Stimulated activated CD4-positive, alpha-beta T cell treated with anti-CD3 and anti-CD28 coated beads, Interleukin-12 subunit alpha, Interleukin-12 subunit beta, amount 100 ng/mL, for 4 hours (primary cell): Measurements from ENCODE around the gene TFR2.

Experiments used
- DNase-seq: peaks from one replicate; pipeline ENCODE4 v3.0.0-alpha.2; 2020

TFR2 gene

DNA sequence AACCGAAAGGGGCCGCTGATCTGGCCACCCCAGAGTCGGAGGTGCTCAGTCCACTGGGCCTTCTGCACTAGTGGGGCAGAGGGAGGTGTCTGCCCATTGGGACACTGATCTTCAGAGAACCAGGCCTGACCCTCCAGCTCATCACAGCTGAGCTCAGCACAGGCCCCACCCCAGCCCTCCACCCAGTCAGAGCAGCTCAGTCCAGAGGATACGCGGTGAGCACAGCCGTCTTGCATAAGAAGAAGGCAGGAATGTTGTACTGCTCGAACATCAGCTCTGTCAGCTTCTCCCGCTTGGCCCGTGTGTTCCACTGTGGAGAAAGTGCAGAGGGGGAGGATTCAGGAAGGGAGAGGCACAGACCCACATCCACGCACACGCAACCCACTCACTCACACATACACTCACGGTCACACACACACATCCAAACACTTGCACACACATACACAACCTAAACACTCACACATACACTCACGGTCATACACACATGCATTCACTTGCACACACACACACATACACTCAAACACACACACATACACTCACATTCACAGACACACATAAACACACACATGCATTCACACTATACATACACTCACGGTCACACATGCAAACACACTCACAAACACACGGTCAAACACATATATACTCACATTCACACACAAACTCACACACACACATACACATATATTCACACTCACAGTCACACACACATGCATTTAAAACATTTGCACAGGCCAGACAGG lies 8.6 kb upstream of the TFR2 start:
- no peak for DNase-seq

DNA sequence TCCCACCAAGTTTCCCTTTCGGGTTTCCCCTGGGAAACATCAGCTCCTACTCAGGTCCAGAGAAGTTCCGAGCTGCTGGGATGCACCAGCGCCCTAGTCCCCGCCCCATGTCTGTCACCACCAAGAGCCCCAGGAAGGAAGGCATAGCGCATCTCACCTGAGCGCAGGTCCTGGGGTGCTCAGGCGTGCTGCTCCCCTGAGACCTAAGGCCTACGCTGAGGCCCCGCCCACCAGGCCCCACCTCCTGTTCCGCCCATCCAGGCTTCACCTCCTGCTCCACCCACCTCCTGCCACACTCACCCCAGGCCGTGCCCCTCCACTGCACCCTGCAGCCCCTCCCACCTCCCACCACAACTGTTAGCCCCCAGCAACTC lies 1.2 kb upstream of the TFR2 start:
- peak; percentile 16 for DNase-seq

DNA sequence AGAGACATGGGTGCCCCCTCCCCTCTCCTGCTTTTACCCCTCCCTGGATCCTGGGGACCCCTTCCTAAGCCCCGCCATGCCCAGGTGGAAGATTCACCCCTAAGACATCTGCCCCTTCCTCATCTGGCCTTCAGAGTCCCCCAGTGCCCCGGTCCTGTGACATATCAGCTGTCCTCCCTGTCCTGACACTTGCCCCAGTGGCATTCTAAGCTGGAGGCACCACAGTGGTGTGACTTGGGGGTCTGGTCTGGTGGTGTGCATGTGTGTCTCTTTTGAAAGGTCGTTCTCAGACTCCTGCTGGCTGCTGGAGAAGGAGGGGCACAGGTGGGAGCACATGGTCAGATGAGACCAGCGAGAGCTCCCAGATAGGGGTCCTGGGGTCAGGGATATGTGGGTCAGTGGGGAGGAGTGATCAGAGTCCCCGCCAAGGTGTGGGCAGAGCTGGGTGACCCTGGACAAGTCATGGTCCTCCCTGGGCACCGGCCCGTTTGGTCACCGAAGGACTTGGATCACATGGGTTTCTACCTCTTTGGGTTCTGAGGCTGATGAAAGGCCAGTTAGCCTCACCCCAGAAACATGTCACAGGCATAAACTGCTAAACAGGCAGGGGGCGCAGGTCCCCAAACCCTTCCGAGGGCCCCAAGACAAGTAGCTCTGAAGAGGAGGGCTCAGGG lies 645 bp upstream of the TFR2 start:
- no peak for DNase-seq

DNA sequence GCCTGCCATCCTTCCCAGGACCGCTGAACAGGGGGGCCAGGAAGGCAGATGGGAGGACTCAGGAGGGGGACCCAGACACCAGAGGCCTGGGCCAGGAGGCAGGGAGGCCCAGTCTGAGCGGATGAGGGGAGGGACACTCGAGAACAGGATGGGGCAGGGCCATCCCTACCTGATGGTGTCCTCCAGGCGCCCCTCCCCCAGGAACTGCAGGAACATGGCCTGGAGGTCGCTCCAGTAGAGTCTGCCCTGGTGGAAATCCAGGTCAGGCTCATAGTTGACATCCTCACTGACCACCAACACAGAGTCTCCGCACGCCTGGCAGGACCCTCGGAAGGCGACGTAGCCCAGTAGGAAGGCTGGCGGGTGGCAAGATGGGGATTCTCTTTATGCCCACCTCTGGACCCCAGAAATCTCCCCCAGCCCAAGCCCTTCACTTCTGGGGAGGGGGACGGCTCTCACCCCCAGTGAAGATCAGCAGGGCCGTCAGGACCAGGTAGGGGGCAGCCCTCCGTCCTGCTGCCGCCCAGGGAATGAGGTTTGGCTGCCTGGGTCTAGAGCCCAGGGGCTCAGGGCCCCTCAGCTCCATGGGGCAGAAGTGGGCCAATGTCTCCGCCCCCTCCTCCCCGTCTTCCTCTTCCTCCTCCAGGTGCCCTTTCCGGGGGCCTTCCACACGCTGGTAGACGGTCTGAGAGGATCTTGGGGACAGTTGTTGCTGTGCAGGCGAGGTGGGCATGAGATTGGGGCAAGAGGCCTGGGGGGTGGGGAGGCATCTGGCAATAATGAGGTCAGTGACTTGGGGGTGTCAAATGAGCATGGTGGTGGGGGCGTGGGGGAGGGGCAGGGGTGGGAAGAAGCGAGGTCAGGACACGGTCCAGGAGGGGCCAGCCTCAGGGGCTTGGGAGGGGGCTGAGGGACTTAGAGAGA lies 573 bp downstream of the TFR2 start:
- DNase-seq = no peak

DNA sequence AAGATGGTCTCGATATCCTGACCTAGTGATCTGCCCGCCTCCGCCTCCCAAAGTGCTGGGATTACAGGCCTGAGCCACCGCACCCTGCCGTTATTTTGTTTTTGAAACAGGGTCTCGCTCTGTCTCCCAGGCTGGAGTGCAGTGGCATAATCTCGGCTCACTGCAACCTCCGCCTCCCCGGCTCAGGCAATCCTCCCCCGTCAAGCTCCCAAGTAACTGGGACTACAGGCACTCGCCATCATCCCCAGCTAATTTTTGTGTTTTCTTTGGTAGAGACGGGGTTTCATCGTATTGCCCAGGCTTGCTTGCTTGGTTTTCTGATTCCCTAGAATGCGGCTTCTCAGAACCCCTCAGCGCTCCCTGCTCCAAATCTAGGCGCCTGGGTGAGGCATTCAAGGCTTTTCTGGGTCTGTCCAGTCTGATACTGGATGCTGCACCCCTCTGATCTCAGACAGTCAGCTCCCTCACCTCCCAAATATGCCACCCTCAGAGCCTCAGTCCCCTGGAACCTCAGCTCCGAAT lies 1.3 kb downstream of the TFR2 start:
- no peak for DNase-seq

DNA sequence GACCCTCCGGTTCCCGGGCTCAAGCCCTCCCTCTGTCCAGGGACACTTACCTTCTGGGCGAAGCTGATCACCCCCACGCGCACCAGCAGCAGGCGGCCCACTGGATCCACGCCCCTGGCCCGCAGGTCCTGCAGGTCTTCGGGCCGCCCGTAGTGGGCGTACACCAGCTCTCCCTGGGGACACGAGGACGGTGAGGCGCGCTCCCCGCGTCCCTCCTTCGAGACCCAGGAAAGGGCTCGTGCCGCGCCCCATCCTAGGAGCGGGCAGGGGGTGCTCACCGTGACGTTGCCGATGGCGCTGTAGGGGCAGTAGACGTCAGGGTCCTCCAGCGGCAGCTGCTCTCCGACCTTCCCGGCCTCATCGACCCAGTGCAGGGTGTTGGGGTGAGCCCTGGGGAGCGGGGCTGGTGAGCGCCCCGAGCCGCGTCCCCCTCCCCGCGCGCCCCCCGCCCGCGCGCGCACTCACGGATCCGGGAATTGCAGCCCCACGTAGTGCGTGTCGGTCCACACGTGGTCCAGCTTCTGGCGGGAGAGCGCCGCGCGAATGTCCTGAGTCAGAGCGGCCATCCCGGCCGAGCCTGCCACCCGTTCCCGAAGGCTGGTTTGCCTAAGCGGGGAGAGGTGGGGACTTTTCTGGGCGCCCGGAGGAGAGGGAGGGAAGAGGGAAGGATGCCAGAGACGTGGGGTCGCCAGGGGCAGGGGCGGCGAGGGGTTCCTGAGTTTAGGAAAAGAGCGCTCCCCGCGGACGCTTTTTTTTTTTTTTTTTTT lies 8.2 kb downstream of the TFR2 start:
- DNase-seq = peak; percentile 61

DNA sequence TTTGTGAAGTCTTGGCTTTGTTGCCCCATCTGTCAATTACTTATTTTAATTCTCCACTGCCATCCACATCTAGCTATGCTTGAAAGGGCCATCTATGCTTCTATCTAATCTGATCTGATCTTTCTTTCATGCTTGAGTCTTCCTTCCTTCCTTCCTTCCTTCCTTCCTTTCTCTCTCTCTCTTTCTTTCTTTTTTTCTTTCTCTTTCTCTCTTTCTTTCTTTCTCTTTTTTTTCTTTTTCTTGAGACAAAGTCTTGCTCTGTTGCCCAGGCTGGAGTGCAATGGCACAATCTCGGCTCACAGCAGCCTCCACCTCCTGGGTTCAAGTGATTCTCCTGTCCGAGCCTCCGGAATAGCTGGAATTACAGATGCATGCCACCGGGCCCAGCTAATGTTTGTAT lies 11.3 kb downstream of the TFR2 start:
- DNase-seq = no peak

DNA sequence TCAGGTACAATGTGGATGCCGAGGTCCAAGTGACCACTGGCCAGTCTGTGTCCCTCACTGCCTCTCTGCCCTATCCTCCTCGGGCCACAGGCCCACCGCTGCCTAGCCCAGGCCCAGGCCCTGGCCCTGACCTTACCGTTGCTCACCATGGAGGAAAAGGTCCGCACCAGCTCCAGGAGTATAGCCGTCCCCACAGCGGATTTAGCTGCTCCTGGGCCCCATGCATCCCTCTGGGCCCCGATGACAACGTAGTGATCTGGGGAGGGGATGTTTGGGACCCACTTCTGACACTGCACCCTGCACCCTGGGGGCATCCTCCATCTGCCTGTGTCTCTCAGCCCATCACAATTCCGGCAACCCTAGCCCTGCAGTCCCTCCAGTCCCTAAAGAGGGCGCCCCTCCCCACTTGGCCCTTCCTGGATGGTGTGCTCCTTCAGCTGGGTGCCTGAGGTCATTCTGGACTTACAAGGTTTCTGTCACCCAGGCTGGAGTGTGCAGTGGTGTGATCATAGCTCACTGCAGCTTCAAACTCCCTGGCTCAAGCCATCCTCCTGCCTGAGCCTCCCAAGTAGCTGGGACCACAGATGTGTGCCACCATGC lies 12.1 kb downstream of the TFR2 start:
- no peak for DNase-seq

DNA sequence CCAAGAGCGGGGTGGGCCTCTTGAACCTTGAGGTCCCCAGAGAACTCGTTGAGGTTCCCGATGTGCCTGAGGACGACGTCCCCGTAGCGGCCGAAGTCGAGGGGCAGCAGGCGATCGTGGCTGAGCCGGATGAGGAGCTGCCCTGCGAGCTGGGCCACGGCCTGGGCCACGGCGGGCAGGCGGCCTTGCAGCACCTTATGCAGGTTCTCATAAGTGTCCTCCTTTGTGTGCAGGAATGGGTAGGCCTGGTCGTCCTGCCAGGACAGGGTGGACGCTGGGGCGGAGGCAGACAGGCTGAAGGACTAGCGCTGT lies 14.2 kb downstream of the TFR2 start:
- no peak for DNase-seq

DNA sequence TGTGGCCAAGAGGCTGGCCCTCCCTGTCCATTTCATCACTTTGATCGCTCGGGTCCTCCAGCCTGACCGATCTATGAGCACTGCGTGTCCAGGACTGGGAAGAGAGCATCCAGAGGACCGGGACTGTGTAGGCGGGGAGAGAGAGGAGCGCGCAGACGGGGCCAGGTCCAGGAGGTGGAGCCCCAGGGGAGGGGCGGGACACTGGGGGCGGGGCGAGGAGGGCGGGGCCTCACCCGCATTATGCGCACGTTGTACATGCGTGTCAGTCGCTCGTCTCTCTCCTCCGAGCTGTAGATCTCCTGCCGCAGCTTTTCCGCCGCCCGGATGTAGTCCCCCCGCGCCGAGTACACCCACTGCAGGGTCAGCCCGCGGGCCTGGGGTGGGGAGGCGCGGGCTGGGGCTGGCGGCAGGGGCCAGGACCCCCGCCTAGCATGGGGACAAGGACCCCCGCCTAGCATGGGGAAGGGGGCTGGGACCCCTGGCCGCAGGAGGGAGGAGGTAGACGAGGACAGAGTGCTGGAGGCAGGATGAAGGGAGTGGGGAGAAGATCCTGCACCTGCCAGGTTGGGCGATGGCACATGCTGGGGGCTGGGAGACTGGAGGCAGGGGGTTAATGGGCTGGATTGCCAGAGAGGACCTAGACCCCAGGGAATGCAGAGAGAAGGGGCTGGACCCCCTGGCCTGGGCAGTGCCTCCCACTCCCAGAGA lies 14.7 kb downstream of the TFR2 start:
- DNase-seq = peak; percentile 86

DNA sequence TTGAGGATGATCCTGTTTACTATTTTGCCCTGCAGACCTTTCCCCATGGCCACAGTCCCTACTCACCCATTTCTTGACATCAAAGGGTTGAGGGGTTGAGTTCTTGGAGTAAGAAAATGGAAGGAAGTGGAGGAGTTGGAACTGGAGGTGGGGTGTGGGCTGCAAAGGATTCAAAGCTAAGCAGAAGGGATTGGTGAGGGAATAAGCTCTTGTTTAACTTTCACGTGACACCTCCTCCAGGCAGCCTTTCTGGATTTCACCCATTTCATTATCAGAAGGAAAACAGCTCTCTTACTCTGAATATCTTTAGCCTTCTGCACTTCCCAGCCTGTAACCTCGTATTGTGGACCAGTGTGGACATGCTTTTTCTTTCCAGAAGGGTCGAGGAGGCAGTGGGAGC lies 15.3 kb downstream of the TFR2 start:
- no peak for DNase-seq

DNA sequence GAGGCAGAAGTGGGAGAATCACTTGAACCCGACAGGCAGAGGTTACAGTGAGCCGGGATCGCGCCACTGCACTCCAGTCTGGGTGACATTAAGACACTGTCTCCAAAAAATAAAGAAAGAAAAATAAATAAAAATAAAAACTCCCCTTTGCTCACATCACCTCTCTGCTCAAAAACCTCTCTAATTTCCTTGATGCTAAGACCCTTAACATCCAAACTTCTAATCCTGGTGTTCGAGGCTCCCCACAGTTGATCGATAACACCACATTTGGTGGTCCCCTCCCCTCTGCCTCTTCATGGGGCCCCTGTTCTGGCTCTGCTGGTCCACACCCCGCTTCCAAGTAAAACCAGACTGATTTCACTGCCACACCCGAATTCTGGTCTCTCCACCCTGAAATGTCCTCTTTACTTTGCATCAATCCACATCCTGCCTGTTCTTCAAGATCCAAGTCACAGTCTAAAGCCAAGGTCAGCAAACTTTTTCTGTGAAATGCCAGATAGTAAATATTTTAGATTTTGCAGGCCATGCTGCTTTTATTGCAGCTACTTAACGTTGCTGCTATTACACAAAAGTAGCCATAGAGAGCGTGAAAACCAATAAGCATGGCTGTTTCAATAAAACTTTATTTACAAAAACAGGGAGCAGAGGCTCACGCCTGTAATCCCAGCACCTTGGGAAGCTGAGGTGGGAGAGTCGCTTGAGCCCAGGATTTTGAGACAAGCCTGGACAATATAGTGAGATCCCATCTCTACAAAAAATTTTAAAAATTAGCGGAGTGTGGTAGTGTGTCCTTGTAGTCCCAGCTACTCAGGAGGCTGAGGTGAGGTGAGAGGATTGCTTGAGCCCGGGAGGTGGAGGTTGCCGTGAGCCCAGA lies 17.2 kb downstream of the TFR2 start:
- DNase-seq = no peak

DNA sequence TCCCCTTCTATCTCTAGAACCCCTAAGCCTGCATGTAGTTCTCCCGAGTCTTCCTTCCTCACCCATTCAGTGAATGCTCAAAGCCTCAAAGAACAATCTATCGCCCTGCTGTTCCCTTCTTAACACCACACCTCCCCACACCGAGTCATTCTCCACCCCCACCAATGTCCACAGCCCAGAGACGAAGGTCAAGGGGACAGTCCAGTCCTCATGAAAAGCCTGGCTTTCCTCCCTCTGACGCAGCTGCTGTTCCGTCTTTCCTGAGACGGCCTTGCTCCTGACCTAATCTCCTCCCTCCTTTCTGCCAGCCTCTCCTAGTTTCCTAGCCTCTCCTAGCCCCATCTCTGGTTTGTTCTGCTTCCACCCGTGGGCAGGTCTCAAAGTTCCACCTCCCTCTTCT lies 19.8 kb downstream of the TFR2 start:
- DNase-seq = no peak

DNA sequence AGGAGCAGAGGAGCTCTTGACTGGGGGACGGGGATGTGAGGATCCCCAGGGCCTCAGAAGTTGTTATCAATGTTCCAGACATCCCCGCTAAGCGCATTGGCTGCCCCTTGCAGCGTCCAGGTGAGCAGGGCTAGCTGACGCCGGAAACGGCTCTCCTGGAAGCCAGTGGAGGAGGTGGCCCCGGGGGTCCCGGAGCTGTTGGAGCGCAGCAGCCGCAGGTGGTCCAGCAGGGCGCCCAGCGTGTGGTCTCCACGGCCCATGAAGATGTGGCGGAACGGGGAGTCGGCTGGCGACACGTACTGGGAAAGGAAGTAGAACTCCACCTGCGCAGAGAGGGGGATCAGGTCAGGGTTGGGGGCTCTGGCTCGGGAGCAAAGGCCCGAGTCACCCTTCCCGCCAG lies 20.5 kb downstream of the TFR2 start:
- DNase-seq = no peak

DNA sequence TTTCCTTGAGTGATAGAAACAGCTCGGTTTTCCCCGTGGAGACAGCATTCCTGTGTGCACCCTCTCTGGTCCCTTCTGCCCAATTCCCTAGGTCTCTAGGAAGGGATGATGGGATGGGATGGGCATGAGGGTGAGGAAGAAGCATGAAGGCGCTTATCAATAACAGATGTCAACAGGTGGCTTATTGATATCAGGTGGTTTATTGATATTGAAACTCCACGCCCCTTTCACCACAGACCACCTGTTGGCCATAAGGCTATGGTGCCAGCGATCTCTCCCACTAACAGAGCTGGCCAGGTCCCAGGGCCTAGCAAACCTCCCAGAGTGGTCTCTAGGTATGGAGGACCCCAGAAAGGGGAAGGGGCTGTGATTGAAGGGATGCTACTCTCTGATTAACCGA lies 21.1 kb downstream of the TFR2 start:
- DNase-seq = no peak

DNA sequence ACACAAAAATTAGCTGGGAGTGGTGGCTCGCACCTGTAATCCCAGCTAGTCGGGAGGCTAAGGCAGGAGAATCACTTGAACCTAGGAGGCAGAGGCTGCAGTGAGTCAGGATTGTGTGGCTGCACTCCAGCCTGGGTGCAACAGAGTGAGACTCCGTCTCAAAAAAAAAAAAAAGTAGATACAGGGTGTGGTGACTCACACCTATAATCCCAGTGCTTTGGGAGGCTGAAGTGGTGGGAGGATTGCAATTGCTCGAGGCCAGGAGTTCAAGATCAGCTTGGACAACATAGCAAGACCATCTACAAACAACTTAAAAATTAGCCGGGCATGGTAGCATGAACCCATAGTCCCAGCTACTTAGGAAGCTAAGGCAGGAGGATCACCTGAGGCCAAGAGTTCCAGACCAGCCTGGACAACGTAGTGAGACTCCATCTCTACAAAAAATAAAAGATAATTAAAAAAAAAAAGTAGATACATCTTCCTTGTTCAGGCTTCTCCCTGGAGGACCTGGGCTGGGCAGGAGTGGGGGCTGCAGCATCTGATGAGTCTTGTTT lies 27.0 kb downstream of the TFR2 start:
- no peak for DNase-seq

DNA sequence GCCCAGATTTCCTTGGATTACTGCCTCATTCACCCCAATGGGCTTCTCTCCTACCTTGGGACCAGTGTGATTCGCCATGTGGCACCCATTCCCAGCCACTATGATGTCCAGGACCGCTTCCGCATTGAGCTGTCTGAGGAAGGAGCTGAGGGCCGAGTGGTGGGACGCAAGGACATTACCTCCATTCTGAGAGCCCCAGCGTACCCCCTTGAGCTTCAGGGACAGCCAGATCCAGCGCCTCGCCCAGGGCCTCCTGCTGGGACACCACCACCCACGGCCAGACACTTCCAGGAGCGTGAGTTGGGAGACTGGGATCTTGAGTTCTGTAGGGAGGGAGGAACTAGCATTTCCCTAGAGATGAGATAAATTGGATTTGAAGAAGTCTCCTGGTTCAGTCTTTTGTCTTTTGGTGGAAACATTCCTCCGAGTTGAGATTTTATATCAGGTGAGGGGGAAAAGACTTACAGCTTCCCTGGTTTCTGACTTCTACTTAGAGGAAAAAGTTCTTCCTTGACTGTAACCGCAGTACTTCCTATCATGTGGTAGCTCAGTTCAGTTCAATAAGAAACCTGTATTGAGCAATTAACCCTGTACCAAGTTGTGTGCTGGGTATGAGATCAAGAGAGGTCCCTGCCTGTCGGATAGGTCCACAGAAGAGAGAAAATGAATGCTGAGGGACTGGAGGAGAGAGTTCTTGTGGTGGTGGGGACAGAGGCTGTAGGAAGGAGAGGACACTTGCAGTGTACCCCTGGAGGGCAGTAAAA lies 27.8 kb downstream of the TFR2 start:
- DNase-seq = no peak

DNA sequence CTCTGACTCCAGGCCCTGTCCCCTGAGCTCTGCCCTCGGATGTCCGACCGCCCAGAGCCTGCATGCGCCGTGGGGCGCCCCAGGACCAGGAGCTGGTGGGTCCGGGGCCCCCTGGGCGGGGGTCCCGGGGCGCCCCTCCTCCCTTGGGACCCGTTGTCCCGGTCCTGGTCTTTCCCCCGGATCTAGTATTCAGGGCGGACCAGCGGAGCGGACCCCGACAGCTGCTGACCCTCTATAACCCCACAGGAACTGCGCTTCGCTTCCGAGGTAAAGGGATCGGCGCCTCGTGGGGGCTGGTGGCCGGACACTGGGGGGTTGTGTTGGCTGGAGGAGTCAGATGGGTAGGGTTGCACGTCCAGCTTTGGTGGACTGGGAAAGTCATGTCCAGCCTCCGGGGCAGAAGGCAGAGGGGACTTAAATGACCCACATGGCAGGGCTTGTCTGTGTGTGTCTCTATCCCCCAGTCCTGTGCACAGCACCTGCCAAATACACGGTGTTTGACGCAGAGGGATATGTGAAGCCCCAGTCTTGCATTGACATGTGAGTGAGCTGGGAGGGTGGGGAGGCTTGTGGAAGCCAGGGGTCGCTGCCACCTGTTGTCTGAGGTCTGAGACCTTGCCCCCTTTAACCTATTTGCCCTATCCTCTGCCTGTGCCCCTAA lies 28.5 kb downstream of the TFR2 start:
- no peak for DNase-seq
